GM10266 (cell line): ENCODE data around the gene CLRN2.

ENCODE experiments used
- DNase-seq: peaks from one replicate; pipeline ENCODE4 v3.0.0; 2012; ENCODE audit errors: extremely low spot score
- TF ChIP-seq, protein P1 (sequence below): IDR thresholded peaks from 2 replicates; pipeline ENCODE4 v1.5.1; 2012; ENCODE audit warnings: mild to moderate bottlenecking, low read depth; ENCODE audit not compliant: control insufficient read depth, insufficient read depth; ENCODE audit errors: missing control alignments

CLRN2 gene

DNA sequence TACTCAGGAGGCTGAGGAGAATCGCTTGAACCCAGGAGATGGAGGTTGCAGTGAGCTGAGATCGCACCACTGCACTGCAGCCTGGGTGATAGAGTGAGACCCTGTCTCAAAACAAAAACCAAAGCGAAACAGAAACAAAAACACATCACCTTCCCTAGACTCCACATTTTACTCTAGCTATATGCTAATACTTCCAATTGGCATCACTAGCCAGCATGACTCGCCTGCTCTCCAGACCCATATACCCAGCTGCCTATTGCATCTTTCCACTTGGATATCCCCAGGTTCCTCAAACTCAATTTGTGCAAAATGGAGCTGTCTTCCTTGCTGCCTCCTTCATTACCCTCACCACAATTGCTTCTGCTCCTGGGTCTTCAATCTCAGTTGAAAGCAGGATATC, 39.6 kb downstream of the CLRN2 start:
- TF ChIP-seq, protein P1, sequence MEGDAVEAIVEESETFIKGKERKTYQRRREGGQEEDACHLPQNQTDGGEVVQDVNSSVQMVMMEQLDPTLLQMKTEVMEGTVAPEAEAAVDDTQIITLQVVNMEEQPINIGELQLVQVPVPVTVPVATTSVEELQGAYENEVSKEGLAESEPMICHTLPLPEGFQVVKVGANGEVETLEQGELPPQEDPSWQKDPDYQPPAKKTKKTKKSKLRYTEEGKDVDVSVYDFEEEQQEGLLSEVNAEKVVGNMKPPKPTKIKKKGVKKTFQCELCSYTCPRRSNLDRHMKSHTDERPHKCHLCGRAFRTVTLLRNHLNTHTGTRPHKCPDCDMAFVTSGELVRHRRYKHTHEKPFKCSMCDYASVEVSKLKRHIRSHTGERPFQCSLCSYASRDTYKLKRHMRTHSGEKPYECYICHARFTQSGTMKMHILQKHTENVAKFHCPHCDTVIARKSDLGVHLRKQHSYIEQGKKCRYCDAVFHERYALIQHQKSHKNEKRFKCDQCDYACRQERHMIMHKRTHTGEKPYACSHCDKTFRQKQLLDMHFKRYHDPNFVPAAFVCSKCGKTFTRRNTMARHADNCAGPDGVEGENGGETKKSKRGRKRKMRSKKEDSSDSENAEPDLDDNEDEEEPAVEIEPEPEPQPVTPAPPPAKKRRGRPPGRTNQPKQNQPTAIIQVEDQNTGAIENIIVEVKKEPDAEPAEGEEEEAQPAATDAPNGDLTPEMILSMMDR = no peak

DNA sequence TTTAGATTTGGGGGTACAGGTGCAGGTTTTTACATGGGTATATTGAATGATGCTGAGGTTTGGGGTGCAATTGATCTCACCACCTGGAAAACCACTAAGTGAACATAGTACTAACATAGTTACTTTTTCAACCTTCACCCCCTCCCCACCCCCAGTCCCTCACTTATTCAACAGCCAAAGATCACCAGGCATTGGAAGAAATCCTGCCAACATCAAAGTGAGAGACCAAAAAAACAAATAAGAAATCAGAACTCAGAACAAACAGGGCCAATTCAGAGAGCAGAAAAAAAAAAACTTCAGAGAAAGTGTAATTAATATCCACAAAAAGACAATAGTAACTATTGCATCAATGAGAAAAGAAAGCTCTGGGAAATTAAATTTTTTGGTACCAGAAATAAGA, 41.5 kb downstream of the CLRN2 start:
- DNase-seq = no peak
- TF ChIP-seq, protein P1 = no peak

More for the DNA sequence above, 39.6 kb downstream of the CLRN2 start:
- DNase-seq = no peak

DNA sequence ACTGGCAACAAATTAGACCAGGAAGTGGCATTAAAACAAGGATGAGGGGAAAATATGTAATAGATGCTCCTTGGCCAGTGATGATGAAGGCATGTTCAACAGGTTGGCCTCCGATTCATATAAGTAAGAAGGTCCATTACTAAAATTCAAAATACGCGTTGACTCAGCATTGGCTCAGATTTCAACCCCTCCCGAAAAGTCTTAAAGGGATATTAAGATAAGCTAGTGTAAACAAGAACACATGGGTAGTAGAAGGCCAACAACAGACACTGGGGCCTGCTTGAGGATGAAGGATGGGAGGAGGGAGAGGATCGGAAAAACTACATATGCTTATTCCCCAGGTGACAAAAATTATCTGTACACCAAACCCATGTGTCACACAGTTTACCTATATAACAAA, 42.9 kb downstream of the CLRN2 start:
- no peak for DNase-seq

DNA sequence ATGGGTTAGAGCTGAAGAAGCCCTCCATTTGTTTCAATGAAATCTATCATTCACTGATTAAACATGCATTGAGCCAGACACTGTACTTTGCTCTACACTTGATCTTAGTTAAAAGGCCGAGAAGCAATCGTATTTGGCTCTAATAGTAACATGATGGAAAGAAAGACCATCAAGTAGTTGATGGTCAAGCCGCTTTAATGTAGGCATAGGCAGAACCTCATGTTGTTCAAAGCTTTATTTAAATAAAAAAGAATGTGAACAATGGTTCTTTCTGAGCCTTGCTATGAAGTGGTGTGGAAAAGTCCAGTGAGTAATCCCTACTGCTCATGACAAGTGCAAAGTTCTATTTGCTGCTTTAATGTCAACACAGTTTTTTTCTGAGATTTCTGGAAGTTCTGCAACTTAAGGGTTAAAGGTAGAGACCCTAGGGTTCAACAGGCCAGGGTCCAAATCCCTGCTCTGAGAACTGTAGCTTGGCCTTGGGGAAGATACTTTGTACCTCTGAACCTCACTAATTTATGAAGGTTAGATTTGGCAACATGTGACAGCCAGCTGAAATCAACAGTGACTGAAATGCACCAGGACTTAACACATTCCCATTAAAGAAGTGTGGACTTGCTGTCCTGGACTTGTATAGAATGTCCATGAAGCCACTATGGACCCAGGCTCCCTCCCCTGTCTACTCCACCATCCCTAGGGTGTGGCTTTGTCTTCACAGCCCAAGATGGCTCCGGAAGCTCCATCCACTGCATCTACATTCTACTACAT, 44.2 kb downstream of the CLRN2 start:
- TF ChIP-seq, protein P1 = no peak
- DNase-seq = no peak

More for the DNA sequence above, 42.9 kb downstream of the CLRN2 start:
- TF ChIP-seq, protein P1 = no peak

DNA sequence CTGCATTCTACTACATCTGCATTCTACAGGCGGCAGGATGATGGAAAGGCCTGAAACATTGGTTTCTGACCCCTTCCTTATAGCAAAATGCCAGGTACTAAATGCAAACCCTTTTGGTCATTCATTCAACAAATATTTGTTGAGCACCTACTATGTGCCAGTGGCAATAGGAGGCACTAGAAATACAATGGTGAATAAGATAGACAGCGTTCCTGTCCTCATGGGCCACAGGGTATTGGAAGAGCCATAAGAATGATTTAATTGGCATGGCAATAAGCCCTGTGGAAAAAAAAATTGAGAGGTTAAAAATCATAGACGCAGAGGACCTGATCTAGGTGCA, 44.7 kb downstream of the CLRN2 start:
- TF ChIP-seq, protein P1 = no peak
- DNase-seq = no peak

DNA sequence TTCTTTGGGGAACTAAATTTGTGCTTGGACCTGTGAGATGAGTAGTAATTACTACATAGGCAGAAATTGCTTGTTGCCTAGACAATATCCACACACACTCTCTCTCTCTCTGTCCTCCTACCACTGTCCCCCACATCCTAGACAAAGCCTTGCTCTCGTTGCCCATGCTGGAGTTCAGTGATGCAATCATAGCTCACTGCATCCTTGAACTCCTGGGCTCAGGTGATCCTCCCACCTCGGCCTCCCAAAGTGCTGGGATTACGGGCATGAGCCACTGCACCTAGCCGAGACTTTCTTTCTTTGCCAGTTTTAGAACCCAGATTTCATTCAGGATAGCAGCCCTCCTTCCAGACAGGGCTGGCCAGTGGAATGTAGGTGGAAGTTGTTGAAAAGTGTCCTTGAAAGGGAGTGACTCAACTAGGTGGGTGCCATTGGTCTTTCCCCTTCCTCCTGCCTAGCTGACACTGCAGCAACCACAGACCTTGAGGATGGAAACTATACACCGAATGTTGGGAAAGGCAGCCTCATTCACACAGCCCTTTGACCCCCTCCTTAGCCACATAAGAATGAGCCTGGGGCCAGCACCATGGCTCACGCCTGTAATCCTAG, 45.2 kb downstream of the CLRN2 start:
- TF ChIP-seq, protein P1 = no peak
- no peak for DNase-seq
